GM11168 (cell line): ENCODE data around the gene SLC4A8.

Source experiments
- in situ Hi-C: fragments of 300-500 bp; cut with MboI; formaldehyde crosslinking; loops from one replicate; pipeline ENCODE4 v1.12.0; 2022; ENCODE audit warnings: low sequenced_read_pairs; ENCODE audit not compliant: unreplicated experiment

The SLC4A8 gene

GRCh38 chr12:51520576-51521325 lies 96.1 kb downstream of the SLC4A8 start:
- in situ Hi-C loops: no loop called here

GRCh38 chr12:51521554-51522276 lies 97.1 kb downstream of the SLC4A8 start:
- in situ Hi-C loops: no loop called here

GRCh38 chr12:51522696-51523095 lies 98.1 kb downstream of the SLC4A8 start:
- in situ Hi-C loops: no loop called here

GRCh38 chr12:51524386-51524901 lies 99.8 kb downstream of the SLC4A8 start:
- in situ Hi-C loops: no loop called here

- in situ Hi-C loops: loop anchor here (5.0 kb wide), 1 partner anchor 103 kb away; the partner anchor contains the start of gene SLC4A8
These were observed 100.9 kb downstream of the SLC4A8 start for GRCh38 chr12:51525518-51525917.

GRCh38 chr12:51527966-51528365 lies 103.3 kb downstream of the SLC4A8 start:
- in situ Hi-C loops: loop anchor here (5.0 kb wide), 1 partner anchor 106 kb away; the partner anchor contains the start of gene SLC4A8

- in situ Hi-C loops: loop anchor here (5.0 kb wide), 1 partner anchor 107 kb away; the partner anchor contains the start of gene SLC4A8
These were observed 104.4 kb downstream of the SLC4A8 start for GRCh38 chr12:51528852-51529650.

- in situ Hi-C loops: loop anchor here (5.0 kb wide), 1 partner anchor 107 kb away; the partner anchor contains the start of gene SLC4A8
These were observed 105.0 kb downstream of the SLC4A8 start for GRCh38 chr12:51529651-51529970.

- in situ Hi-C loops: no loop called here
These were observed 105.6 kb downstream of the SLC4A8 start for GRCh38 chr12:51530208-51530607.

- in situ Hi-C loops: no loop called here
These were observed 106.8 kb downstream of the SLC4A8 start for GRCh38 chr12:51531284-51531977.

GRCh38 chr12:51531978-51532497 lies 107.4 kb downstream of the SLC4A8 start:
- in situ Hi-C loops: no loop called here

GRCh38 chr12:51533799-51534198 lies 109.2 kb downstream of the SLC4A8 start:
- in situ Hi-C loops: no loop called here

- in situ Hi-C loops: no loop called here
These were observed 109.8 kb downstream of the SLC4A8 start for GRCh38 chr12:51534216-51535074.

GRCh38 chr12:51536159-51536558 lies 111.5 kb downstream of the SLC4A8 start:
- in situ Hi-C loops: no loop called here

- in situ Hi-C loops: no loop called here
These were observed 113.5 kb downstream of the SLC4A8 start for GRCh38 chr12:51538149-51538548.

GRCh38 chr12:51538599-51538998 lies 114.0 kb downstream of the SLC4A8 start:
- in situ Hi-C loops: no loop called here

GRCh38 chr12:51540996-51541395 lies 116.4 kb downstream of the SLC4A8 start:
- in situ Hi-C loops: no loop called here

- in situ Hi-C loops: no loop called here
These were observed 121.5 kb downstream of the SLC4A8 start for GRCh38 chr12:51546097-51546496.

GRCh38 chr12:51547606-51548005 lies 123.0 kb downstream of the SLC4A8 start:
- in situ Hi-C loops: no loop called here
